Adipocyte (in vitro differentiated cells): ENCODE data around the gene STPG1.

Experiments
- DNase-seq: peaks from one replicate; pipeline ENCODE4 v3.0.0-alpha.2; 2015; ENCODE audit warnings: low read depth
- H3K27me3 ChIP-seq: replicated peaks from 2 replicates; pipeline ENCODE4 v1.7.0; 2013; ENCODE audit warnings: mild to moderate bottlenecking, low read length, moderate library complexity; ENCODE audit not compliant: control insufficient read depth, insufficient read depth
- H3K36me3 ChIP-seq: 2 replicates; pipeline ENCODE4 v1.7.0; 2013; ENCODE audit warnings: low read length, mild to moderate bottlenecking, moderate library complexity; ENCODE audit not compliant: control insufficient read depth, insufficient read depth, severe bottlenecking
- H3K4me1 ChIP-seq: 2 replicates; pipeline ENCODE4 v1.7.0; 2013; ENCODE audit warnings: mild to moderate bottlenecking, low read length, moderate library complexity; ENCODE audit not compliant: control insufficient read depth, insufficient read depth
- H3K4me3 ChIP-seq: 2 replicates; pipeline ENCODE4 v1.7.0; 2013; ENCODE audit warnings: mild to moderate bottlenecking, low read length, moderate library complexity
- H3K9ac ChIP-seq: 2 replicates; pipeline ENCODE4 v1.7.0; 2013; ENCODE audit warnings: mild to moderate bottlenecking, low read length, moderate library complexity
- H3K9me3 ChIP-seq: 2 replicates; pipeline ENCODE4 v1.7.0; 2013; ENCODE audit warnings: mild to moderate bottlenecking, low read length, moderate library complexity; ENCODE audit not compliant: control insufficient read depth

The STPG1 gene

DNA sequence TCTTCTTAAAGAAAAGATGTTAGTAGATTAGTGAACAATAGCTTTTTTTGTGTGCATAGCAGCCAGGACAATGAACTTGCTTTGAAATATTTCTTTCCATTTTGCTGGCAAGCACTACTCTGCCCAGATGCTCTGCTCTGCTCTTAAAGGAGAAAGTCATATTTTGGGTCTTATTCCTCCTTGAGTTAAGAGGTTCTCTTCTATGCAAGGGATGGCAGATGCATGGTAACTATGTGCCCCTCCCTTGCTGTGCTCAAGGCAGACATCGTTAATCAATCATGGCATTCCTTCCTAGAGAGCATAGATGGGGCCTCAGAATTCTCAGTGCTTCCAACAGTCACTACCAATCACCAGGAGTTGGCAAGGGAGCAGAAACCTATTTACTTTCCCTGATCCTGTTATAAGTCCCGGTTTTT lies 29.7 kb upstream of the STPG1 start:
- Histone ChIP-seq H3K36me3 (no peaks in the 10 kb centered on the region), H3K4me3 (no peak overlapping the region), H3K9me3 (no peaks in the 10 kb centered on the region), H3K4me1 (peaks cover 23% of the 10 kb centered on the region), H3K9ac (no peak overlapping the region), H3K27me3 (no peaks in the 10 kb centered on the region)
- DNase-seq, result peak; percentile 36

DNA sequence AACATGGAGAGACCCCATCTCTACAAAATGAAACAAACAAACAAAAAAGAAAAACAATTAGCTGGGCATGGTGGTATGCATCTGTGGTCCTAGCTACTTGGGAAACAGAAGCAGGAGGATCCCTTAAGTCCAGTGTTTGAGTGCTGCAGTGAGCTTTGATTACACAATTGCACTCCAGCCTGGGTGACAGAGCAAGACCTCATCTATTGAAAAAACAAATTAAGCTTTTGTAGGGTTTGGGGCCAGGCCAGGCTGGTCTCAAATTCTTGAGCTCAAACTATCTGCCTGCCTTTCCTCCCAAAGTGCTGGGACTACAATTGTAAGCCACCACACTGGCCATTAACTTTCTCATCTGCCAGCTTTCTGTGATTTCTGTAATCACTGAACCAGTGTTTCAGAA lies 29.2 kb upstream of the STPG1 start:
- peaks cover 28% of the 10 kb centered on the region for H3K4me1 ChIP-seq
- H3K9me3 ChIP-seq, result no peaks in the 10 kb centered on the region
- no peaks in the 10 kb centered on the region for H3K27me3 ChIP-seq
- H3K36me3 ChIP-seq, result no peaks in the 10 kb centered on the region
- no peak overlapping the region for H3K9ac ChIP-seq
- no peak overlapping the region for H3K4me3 ChIP-seq
- DNase-seq, result peak; percentile 50

DNA sequence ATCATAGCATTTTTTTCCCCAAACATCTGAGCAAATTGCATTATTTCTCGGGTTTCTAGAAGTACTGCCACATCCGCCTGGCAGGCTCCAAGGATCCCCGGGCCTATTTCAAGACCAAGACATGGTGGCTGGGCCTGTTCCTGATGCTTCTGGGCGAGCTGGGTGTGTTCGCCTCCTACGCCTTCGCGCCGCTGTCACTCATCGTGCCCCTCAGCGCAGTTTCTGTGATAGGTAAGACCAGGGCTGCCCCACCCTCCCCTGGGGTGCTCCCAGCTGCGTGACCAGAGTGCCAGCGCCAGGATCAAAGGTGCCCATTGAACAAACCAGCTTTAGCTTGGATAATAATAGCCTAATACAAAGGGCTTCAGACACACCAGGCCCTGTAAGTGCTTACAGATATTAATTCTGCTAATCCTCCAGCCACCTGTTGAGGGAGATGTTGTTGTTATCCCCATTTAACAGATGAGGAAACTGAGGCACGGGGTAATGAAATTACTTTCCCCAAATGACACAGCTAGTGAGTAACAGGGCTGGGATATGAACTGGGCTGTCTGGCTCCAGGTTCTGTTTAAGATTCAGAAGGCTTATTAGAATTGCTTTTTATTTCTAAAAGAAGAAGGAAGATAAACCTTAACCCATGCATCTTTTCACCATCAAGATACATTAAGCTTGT lies 28.6 kb upstream of the STPG1 start:
- Histone ChIP-seq H3K4me1 (peaks cover 33% of the 10 kb centered on the region), H3K4me3 (no peak overlapping the region), H3K36me3 (no peaks in the 10 kb centered on the region), H3K9ac (no peak overlapping the region), H3K27me3 (no peaks in the 10 kb centered on the region), H3K9me3 (no peaks in the 10 kb centered on the region)
- DNase-seq, result no peak

DNA sequence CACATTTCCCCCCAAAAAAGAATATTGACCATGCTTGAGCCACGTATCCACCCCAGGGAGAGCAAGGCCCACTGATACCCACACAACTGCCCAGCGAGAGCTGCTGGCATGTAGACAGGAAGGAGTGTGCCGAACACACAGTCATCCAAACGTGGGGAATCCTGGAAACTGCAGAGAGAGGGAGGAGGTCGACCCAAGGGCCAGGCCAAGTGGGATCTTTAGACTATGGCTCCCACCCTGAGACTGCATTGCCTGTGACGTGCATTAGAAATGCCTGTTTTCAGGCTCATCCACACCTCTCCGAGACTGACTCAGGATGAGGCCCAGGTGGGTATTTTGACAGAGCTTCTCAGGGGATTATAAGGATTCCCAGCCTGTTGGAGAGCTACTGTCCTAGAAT lies 27.9 kb upstream of the STPG1 start:
- no peak for DNase-seq
- Histone ChIP-seq H3K4me3 (no peak overlapping the region), H3K27me3 (no peaks in the 10 kb centered on the region), H3K36me3 (no peaks in the 10 kb centered on the region), H3K4me1 (peaks cover 33% of the 10 kb centered on the region), H3K9ac (no peak overlapping the region), H3K9me3 (no peaks in the 10 kb centered on the region)

DNA sequence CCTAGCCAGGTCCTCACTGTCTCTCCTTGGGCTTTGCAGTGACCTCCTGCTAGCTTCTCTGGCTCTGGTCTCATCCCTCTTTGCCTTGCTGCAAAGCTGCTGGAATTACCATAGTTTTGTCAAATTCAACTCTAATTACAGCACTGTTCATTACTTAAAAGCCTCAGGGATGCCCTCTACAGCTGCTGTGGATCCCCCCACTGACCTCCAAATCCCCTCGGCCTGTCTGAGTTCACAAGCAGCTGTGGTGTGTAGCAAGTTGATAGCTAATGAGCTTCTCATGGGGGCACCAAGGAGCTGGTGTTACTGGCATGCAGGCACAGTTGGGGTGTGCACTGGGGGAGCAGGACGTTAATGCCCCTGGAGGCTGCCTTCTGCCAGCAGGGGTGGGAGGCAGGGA lies 26.9 kb upstream of the STPG1 start:
- no peaks in the 10 kb centered on the region for H3K9me3 ChIP-seq
- H3K4me1 ChIP-seq, result peaks cover 33% of the 10 kb centered on the region
- DNase-seq, result no peak
- no peaks in the 10 kb centered on the region for H3K36me3 ChIP-seq
- no peaks in the 10 kb centered on the region for H3K27me3 ChIP-seq
- H3K9ac ChIP-seq, result no peak overlapping the region
- no peak overlapping the region for H3K4me3 ChIP-seq

DNA sequence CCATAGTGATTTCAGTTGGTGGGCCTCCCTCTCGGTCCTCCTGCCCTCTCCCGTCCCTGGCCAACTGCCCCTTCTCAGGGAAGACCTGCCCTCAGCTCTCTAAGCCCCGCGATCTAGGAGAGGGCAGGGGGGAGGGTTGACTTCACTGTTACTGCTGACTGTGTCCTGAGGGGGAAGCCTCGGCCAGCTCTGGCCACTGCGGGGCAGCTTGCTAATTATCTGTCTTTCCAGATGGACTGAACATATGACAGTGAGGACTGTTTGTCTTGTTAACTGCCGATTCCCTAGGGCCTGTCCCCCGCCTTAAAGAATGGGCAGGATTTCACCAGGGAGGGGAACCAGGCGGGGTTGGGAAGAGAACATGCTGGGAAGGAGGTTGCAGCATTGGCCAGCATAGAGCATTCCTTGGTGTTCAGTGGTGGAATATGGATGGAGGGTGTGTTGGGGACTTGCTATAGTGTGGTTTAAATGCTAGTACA lies 24.9 kb upstream of the STPG1 start:
- peaks cover 30% of the 10 kb centered on the region for H3K4me1 ChIP-seq
- no peaks in the 10 kb centered on the region for H3K36me3 ChIP-seq
- DNase-seq, result peak; percentile 33
- H3K27me3 ChIP-seq, result no peaks in the 10 kb centered on the region
- no peaks in the 10 kb centered on the region for H3K9me3 ChIP-seq
- peak overlapping the region; percentile 37 for H3K4me3 ChIP-seq
- no peak overlapping the region for H3K9ac ChIP-seq

DNA sequence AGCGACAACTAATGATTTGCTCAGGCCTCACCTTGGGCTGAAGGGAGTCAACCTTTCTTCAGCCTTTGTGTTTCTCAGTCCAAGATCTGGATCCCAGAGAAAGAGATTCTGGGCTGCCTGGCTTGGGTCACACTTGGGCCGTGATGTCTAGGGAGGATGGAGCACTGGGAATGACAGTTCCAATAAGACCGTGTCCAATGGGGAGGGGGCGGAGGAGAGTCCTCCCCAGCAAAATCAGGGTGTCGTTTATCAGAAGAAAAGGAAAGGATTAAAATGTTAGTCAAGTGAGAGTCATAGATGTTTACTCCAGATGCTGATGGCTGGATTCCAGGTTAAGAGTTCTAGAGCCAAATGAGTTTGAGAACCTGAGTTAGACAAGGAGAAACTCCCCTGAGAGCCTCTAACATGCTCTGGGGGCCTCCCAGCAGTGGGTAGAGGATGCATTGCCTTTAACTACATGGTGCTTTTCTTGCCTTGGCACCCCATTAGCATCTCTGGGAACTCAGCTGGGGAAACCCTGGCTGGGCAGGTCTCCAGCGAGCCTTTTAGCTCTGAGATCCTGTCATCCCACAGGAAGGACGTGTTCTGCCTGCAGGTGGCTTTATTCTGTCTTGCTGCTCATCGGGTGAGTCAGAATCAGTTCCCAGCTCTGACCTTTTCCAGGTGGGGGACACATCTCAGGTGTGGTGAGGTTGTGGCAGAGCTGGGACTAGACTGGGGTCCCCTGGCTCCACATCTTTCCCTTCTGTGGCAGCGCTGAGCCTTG lies 24.2 kb upstream of the STPG1 start:
- peaks cover 24% of the 10 kb centered on the region for H3K4me1 ChIP-seq
- DNase-seq, result peak; percentile 18

DNA sequence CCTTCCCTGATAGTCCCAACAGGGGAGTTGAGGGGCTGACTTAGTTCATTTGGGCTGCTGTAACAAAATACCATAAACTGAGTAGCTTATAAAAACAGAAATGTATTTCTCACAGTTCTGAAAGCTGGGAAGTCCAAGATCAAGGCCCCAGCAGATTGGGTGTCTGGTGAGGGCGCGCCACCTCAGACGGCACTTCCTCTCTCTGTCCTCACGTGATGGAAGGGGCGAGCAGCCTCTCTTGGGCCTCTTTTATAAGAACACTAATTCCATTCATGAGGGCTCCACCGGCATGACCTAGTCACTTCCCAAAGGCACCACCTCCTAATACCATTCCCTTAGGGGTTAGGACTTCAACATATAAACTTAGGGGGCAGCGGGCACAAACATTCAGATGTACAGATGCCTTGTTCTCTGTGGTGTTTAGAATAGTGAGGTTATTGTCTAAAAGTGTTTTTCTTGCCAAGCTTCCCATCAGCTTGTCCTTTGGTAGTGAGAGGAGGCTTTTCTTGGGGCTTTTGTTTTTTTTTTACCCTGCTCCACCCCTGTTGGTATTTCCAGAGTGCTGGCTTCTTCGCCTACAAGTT lies 22.3 kb upstream of the STPG1 start:
- Histone ChIP-seq H3K4me1 (peaks cover 19% of the 10 kb centered on the region), H3K9me3 (no peaks in the 10 kb centered on the region), H3K27me3 (no peaks in the 10 kb centered on the region), H3K36me3 (no peaks in the 10 kb centered on the region), H3K4me3 (no peak overlapping the region), H3K9ac (no peak overlapping the region)
- DNase-seq, result no peak

More for the DNA sequence above, 24.2 kb upstream of the STPG1 start:
- Histone ChIP-seq H3K27me3 (no peaks in the 10 kb centered on the region), H3K9me3 (no peaks in the 10 kb centered on the region), H3K4me3 (peak overlapping the region; percentile 37), H3K36me3 (no peaks in the 10 kb centered on the region), H3K9ac (no peak overlapping the region)

DNA sequence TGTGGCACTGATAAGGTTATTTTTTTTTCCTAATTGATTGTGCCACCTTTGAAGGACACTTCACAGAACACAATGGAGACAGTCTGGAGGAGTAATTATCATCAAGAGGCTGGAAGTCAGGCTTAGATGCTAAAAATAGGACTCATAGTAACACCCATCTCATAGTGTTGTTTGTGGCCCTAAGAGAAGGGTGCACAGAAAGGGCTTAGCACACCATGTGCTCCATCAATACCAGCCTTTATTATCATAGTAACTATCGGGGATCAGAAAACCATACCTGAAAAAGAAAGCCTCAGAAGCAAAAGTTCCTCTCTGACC lies 13.9 kb upstream of the STPG1 start:
- no peaks in the 10 kb centered on the region for H3K36me3 ChIP-seq
- no peaks in the 10 kb centered on the region for H3K27me3 ChIP-seq
- DNase-seq, result no peak
- H3K9me3 ChIP-seq, result no peaks in the 10 kb centered on the region
- H3K9ac ChIP-seq, result no peak overlapping the region
- no peak overlapping the region for H3K4me3 ChIP-seq
- no peaks in the 10 kb centered on the region for H3K4me1 ChIP-seq

DNA sequence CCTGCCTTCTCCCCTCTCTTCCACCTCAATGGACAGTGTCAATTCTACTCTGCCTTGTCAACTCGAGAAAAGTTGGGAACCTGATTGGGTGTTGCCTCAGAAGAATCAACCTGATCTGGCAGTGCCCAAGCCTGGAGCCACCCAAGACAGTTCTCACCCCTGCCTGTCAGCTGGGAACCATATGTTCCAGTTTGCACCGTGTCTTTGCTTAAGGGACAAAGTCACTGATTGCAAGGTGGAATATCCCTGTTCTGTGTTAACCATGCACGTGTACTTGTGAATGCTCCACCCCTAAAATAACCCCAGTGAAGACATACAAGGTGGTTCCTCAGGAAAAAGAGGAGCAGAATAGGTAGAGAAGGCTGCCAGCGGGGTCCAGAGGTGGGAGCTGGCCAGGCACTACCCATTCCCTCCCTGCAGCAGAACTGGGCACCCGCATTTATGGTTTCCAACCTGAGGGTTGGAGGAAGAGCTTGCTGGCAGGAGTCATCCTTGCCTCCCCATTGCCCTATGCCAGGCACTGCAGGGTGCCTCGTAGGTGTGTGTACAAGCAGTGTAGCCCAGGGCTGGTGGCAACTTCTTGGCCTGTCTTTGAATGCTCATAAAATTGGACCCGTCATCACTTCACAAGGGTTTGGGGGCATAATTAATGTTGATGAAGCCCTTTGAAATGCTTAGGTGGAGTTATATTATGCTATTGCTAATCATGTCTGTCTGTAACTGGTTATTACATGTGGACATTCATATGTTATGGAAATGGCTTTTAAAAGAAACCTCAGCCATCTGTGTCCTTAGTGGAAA lies 13.4 kb upstream of the STPG1 start:
- H3K9me3 ChIP-seq, result no peaks in the 10 kb centered on the region
- no peaks in the 10 kb centered on the region for H3K4me1 ChIP-seq
- no peak overlapping the region for H3K9ac ChIP-seq
- DNase-seq, result no peak
- no peaks in the 10 kb centered on the region for H3K36me3 ChIP-seq
- H3K27me3 ChIP-seq, result no peaks in the 10 kb centered on the region
- H3K4me3 ChIP-seq, result no peak overlapping the region

DNA sequence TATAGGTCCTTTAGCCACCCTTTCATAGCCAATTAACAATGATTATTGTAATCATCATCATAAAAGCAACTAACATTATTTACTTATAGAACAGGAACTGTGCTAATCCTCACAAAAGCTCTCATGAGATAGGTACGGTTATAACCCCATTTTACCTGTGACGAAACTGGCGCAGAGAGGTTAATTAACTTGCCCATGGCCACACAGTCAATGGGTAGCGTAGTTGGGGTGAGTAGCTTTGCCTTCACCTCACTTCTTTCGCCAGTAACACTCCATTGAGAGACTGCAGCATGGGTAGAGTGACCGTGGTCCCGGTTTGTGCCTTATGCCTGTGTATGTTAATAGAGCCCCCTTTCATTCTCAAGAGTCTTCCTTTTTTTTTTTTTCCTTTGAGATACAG lies 12.3 kb upstream of the STPG1 start:
- no peaks in the 10 kb centered on the region for H3K9me3 ChIP-seq
- H3K9ac ChIP-seq, result no peak overlapping the region
- H3K4me3 ChIP-seq, result no peak overlapping the region
- DNase-seq, result no peak
- H3K27me3 ChIP-seq, result no peaks in the 10 kb centered on the region
- H3K4me1 ChIP-seq, result peaks cover 1% of the 10 kb centered on the region
- no peaks in the 10 kb centered on the region for H3K36me3 ChIP-seq
